HG02884 (cell line): ENCODE measurements around the gene TEAD3.

Experiments used
- ATAC-seq: cut with Tn5 transposase; IDR thresholded peaks from one replicate; pipeline ENCODE4 v1.9.1; 2021; ENCODE audit warnings: mild to moderate bottlenecking, moderate library complexity; ENCODE audit not compliant: unreplicated experiment

Gene TEAD3

GRCh38 chr6:35492974-35493284 lies 4.0 kb downstream of the TEAD3 start:
- ATAC-seq: no peak

DNA sequence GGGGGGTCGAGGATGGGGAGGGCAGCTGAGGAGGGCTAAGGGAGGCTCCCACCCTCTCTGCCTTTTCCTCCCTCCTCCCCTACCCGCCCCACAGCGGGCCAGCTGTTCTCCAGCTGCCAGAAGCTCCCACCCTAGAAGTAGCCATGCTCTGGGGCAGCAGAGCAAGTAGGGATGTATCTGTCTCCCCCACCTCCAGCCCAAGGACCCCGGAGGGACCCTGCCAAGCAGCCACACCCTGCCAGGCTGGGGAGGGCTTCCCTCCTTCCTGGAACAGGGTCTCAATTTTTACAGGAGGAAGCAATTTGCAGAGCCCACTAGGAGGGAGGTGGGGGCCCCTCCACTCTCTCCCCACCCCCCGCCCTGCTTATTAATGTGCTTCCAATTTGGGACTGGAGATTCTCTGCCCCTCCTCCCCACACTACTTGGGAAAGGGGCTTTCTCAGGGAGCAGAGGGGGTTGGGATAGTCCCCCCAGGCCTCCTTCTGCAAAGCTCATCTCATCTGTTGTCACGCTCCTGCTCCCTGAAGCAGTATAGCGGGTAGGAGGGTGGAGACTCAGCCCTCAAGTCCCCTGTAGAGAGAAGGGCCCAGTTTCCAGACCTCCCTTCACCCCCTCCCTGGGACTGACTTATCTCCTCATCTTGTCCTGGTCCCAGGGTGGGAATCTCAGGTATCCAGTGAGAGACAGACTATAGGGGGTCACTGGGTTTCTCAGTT lies 4.5 kb downstream of the TEAD3 start:
- no peak for ATAC-seq

GRCh38 chr6:35491558-35492257 lies 5.2 kb downstream of the TEAD3 start:
- ATAC-seq: no peak

DNA sequence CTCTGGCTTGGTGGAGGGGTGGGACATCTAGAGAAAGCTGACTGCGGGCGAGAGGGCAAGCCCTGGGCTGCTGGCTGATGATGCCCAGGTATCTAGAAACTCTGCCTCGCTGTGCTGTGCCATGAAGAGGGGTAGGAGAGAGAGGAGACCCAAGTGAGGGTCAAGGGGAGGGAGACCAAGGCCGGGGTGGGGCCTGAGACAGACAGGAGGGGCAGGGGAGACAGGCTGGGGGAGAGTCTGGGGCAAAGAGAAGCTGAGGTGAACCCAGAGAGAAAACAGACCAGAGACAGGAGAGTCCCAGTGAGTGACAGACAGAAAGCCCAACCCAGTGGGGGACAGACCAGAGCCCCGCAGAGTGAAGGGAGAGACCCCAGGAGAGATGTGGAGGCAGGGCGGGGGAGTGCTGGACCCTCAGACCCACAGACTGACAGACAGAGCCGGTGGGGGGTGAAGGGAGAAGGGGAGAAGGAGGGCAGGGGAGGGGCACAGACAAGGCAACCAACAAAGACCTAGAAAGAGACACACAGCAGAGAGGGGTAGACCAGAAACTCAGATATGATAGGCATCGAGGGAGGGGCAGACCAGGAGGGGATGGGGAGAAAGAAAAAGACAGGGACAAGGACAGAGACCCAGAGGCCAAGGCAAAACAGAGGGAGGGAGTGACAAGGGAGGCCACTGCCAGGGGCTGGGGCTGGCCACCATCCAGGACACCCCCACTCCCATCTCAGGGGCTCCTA lies 5.9 kb downstream of the TEAD3 start:
- no peak for ATAC-seq

- no peak for ATAC-seq
These were observed 6.7 kb downstream of the TEAD3 start for GRCh38 chr6:35489995-35490791.

GRCh38 chr6:35489066-35489465 lies 7.8 kb downstream of the TEAD3 start:
- no peak for ATAC-seq

- no peak for ATAC-seq
These were observed 8.4 kb downstream of the TEAD3 start for GRCh38 chr6:35488517-35488862.

DNA sequence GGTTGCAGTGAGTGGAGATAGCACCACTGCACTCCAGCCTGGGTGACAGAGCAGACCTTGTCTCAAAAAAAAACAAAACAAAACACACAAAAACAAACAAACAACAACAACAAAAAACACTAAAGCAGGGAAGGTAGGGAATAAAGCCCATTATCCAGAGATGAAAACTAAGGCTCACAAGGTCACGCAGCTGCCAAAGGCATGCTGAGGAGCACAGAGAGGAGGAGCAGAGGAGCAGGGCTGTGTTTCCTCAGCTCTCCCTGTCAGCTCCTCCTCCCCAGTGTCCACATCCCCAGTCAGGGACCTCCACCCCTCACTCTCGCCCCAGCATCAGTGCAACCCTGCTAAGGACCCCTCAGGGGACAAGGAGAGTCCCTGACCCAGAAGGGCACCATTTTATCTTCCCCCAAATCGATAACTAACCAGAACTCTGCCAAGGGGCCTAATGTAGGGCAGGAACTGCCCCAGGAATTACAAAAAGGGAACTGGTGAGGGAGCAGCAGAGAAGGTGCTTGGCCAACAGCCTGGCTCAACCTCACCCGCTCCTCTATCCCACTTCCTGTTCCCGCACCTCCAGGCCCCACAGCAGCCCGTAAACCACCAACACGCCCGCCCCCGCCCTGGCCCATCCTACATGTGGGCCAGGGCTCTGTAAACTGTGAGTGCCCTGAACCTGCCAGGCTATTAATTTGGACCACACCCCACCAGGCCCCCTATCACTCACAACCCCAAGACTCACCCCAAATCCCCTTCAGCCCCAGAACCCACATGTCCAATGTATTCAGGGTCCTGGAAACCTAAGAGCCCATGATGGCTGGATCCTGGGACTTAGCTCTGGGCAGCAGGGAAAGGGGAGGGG lies 9.0 kb downstream of the TEAD3 start:
- ATAC-seq: no peak

DNA sequence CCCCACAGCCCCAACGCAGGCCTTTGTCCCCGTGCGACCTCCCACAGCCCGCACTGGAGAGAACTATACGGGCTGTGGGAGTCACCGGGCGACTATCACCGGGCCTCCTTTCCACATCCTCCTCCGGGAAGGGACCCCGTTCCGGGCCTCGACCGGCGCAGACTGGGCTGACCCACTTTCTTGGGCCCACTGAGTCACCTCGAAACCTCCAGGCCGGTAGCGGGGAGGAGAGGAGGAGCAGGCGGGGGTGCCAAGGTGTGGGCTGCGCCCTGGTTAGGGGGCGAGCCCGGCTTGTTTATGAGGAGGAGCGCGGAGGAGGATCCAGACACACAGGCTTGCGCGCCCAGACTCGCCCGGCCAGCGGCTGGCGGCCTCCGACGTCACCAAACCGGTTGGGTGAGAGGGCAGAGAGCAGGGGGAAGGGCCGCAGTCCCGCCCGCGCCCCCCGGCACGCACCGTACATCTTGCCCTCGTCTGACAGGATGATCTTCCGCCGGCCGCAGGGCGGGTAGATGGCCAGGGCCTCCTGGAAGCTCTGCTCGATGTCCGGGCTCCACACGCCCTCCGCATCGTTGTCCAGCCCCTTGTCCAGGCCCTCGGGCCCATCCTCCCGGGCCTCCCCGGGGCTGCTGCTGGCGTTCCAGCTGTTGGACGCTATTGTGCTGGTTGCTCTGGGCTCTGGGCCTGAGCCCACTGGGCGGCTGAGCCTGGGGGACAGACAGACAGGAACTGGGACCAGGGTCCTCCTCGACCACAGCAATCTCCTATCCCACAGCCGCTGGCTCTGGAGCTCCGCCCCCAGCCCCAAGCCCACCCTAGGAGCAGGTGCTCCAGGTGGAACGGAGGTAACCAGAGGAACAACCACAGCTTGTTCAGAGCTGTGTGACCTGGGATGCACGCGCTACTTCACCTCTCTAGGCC lies 10.6 kb downstream of the TEAD3 start:
- ATAC-seq: no peak

GRCh38 chr6:35485402-35485877 lies 11.4 kb downstream of the TEAD3 start:
- ATAC-seq: no peak

DNA sequence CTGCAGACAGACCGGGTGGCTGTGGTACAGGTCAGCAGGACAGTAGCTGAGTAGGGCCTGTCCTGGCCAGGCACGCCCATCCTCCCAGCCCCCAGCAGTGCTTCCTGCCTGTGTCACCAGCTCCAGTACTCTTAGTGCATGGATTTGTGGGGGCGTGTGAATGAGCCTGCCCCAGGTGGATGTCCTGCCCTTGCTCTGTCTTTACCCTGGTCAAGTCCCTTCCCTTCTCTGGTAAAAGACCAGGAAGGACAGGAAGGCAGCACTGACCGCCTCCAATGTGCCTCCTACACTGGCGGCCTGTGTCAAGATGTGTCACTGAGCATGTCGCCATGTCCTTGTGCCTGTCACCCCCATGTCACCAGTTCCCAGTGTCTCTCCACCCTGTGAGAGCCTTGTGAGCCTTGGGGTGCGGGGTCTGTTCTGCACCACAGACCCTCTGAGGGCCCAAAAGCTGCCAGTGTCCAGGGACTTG lies 11.9 kb downstream of the TEAD3 start:
- no peak for ATAC-seq

DNA sequence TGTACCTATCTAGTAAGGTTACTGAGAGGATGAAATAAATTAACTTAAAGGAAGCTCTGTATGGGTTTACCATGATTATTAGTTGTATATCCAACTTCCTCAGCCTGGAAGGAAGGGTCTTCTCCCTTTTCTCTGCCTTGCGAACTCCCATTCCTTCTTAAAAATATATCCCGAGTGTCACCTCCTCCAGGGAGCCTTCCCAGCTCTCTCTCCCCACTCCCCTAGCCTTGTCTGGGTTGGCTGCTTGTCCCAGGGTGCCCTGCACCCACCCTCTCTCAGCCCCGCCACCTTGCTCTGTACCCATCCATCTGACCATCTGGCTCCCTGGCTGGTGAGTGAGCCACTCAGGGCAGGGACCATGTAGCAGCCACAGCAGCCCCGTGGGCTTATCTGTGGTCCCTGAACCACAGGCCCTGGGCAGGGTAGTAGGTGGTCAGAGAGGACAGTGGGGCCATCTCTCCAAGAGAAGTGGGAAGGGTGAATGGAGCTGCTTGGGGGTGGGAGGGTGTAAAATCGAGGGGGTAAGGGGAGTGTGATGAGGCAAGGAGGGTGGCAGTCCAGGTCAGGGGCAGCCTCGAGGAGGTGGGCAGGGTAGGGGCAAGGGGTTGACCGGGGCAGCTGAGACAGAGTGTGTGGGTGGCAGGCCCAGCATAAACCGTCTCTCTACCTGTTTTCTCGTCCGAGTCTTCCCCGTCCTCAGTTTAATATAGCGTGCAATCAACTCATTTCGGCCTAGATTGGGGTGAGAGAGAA lies 12.8 kb downstream of the TEAD3 start:
- no peak for ATAC-seq

DNA sequence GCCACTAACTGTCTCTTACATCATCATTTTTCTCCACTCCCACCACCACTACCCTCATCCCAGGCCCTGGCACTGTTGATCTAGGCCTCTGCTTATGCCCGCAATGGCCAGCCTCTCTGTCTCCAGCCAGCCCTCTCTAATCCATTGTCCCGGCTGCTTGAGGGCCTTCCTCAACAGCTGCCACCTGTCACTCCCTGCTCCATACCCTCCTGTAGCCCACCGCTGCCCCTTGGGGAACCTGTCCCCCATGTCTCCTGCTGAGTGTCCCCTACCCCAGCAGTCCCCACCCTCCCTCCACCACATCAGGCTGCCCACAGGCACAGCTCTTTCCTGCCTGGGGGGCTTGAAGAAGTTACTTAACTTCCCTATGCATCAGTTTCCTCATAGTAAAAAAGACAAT lies 13.4 kb downstream of the TEAD3 start:
- no peak for ATAC-seq

DNA sequence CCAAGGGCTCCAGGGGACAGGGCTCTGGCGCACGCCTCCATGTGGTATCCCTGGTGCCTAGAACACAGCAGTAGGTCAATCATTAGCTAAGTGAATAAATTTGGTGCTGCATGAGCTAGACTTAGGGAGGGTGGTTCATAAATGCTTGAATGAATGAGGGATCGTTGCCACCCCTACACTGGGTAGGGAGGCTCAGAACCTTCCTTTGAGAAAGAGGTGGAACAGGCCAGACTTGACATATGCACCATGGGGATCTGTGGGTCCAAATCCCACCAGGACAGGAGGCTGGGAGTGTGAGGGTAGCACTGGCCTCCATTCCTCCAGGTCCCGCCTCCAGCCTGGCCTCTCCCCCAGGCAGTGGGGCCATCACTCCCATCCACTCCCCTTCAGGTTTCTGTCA lies 13.8 kb downstream of the TEAD3 start:
- no peak for ATAC-seq

GRCh38 chr6:35481226-35481625 lies 15.7 kb downstream of the TEAD3 start:
- ATAC-seq: no peak

- ATAC-seq: no peak
These were observed 16.7 kb downstream of the TEAD3 start for GRCh38 chr6:35480176-35480575.

GRCh38 chr6:35478259-35478658 lies 18.6 kb downstream of the TEAD3 start:
- ATAC-seq: no peak

DNA sequence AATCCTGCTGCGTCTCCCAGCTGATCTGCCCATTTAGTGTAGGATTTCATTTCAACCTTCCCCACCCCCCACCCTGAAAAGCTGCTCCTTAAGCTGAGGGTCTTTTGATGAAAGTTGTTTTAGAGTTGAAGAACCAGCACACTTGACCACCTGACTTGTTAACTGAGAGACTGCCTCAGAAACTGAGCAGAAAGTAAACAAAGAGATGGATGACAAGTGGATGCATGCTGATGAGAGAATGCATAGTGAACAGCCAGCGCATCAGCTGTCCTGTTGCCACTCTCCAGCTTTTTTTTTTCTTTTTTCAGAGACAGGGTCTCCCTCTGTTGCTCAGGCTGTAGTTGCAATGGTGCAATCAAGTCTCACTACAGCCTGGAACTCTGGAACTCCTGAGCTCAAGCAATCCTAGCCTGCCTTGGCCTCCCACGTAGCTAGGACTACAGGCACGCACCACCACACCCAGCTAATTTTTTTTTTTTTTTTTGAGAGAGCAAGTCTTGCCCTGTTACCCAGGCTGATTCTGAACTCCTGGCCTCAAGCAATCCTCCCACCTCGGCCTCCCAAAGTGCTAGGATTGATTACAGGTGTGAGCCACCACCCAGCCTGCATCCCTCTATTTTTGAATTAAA lies 19.2 kb downstream of the TEAD3 start:
- no peak for ATAC-seq
